Measurements from ENCODE around the gene TMEM238. TPM values are rescaled to one million over a fixed set of nuclear protein-coding genes. Genes with fewer than 3 reads are reported as not detected.
A peak's percentile ranks its signal among the peaks of the same experiment; 100 is the strongest.

The TMEM238 gene
- total RNA-seq, 1 experiment from 2014 or later = 18.1 TPM

- Histone ChIP-seq H3K4me3 (ENCODE audit: low read depth, low read length) (no peak overlapping the region), H3K9me3 (no peaks in the 10 kb centered on the region), H3K27me3 (replicated peaks; ENCODE audit: control insufficient read depth, insufficient read depth, low read length) (no peaks in the 10 kb centered on the region), H3K36me3 (ENCODE audit: control insufficient read depth, insufficient read depth, low read length) (peaks cover 2% of the 10 kb centered on the region; the same call in 1 of the 2 replicates), H3K4me1 (peaks cover 31% of the 10 kb centered on the region)
- no peak for TF ChIP-seq CTCF (IDR thresholded peaks at IDR 0.05; ENCODE audit: insufficient read depth in 1 of 2, low read depth in 1 of 2, low read length in 1 of 2, severe bottlenecking in 1 of 2, unreplicated experiment in 1 of 2)
- Mint-ChIP-seq H3K4me1 (ENCODE audit: low read depth, unreplicated experiment) (peaks cover 19% of the 10 kb centered on the region), H3K4me3 (ENCODE audit: unreplicated experiment) (no peak overlapping the region), H3K9me3 (ENCODE audit: unreplicated experiment) (no peaks in the 10 kb centered on the region), H3K36me3 (ENCODE audit: insufficient read depth, unreplicated experiment) (peaks cover 23% of the 10 kb centered on the region), H3K27ac (ENCODE audit: unreplicated experiment) (no peak overlapping the region), H3K27me3 (ENCODE audit: insufficient read depth, unreplicated experiment) (no peaks in the 10 kb centered on the region)
- ChIA-PET POLR2A (no interaction called here), CTCF (no interaction called here)
- intact Hi-C loops (cut with micrococcal nuclease; ENCODE audit: unreplicated experiment) = no loop called here
- no TSS peak for BruUV-seq (replicated peaks)
- DNase-seq = no peak
Measured at GRCh38 chr19:55379174-55379573, 4.9 kb downstream of the TMEM238 start.

- H3K4me3 ChIP-seq (ENCODE audit: low read depth, low read length) = no peak overlapping the region
- no peak for DNase-seq
- no TSS peak for BruUV-seq (replicated peaks)
- Mint-ChIP-seq H3K4me1 (ENCODE audit: low read depth, unreplicated experiment) (peaks cover 25% of the 10 kb centered on the region), H3K9me3 (ENCODE audit: unreplicated experiment) (no peaks in the 10 kb centered on the region), H3K27me3 (ENCODE audit: insufficient read depth, unreplicated experiment) (no peaks in the 10 kb centered on the region), H3K36me3 (ENCODE audit: insufficient read depth, unreplicated experiment) (peaks cover 30% of the 10 kb centered on the region), H3K4me3 (ENCODE audit: unreplicated experiment) (no peak overlapping the region), H3K27ac (ENCODE audit: unreplicated experiment) (no peak overlapping the region)
- POLR2A ChIA-PET = interaction anchor here (0.6 kb wide), 1 partner anchor 769 kb away, joined by 3 read pairs; no protein-coding TSS in a partner anchor
- no peak for TF ChIP-seq CTCF (IDR thresholded peaks at IDR 0.05; ENCODE audit: insufficient read depth in 1 of 2, low read depth in 1 of 2, low read length in 1 of 2, severe bottlenecking in 1 of 2, unreplicated experiment in 1 of 2)
- peaks cover 2% of the 10 kb centered on the region; the same call in 1 of the 2 replicates for H3K36me3 ChIP-seq (ENCODE audit: control insufficient read depth, insufficient read depth, low read length)
- peaks cover 37% of the 10 kb centered on the region for H3K4me1 ChIP-seq
- intact Hi-C loops (cut with micrococcal nuclease; ENCODE audit: unreplicated experiment) = no loop called here
- H3K27me3 ChIP-seq (replicated peaks; ENCODE audit: control insufficient read depth, insufficient read depth, low read length) = no peaks in the 10 kb centered on the region
- CTCF ChIA-PET = interaction anchor here (1.3 kb wide), 1 partner anchor 64 kb away, joined by 3 read pairs; no protein-coding TSS in a partner anchor
- no peaks in the 10 kb centered on the region for H3K9me3 ChIP-seq
Measured at GRCh38 chr19:55377356-55378131, 6.5 kb downstream of the TMEM238 start.

GRCh38 chr19:55376241-55376933, 7.7 kb downstream of the TMEM238 start, which contains the start of gene TMEM190:
Gene TMEM190 (plus strand): TSS chr19:55376826. CDS start chr19:55376854, 28 bp downstream.
- no peaks in the 10 kb centered on the region; the same call in 1 of the 2 replicates for H3K27me3 ChIP-seq (replicated peaks; ENCODE audit: control insufficient read depth, insufficient read depth, low read length)
- peaks cover 38% of the 10 kb centered on the region for H3K36me3 Mint-ChIP-seq (ENCODE audit: insufficient read depth, unreplicated experiment)
- peaks cover 36% of the 10 kb centered on the region for H3K4me1 ChIP-seq
- no peaks in the 10 kb centered on the region for H3K27me3 Mint-ChIP-seq (ENCODE audit: insufficient read depth, unreplicated experiment)
- ChIA-PET POLR2A (interaction anchor here (0.6 kb wide), 1 partner anchor 31 kb away, joined by 3 read pairs; no protein-coding TSS in a partner anchor), CTCF (no interaction called here)
- DNase-seq = peak in 1 of 2 experiments; percentile 55
- peaks cover 22% of the 10 kb centered on the region for H3K4me1 Mint-ChIP-seq (ENCODE audit: low read depth, unreplicated experiment)
- H3K4me3 Mint-ChIP-seq (ENCODE audit: unreplicated experiment) = peak within 1 kb of the TSS; percentile 29
- intact Hi-C loops (cut with micrococcal nuclease; ENCODE audit: unreplicated experiment) = no loop called here
- TF ChIP-seq CTCF (IDR thresholded peaks at IDR 0.05; ENCODE audit: insufficient read depth in 1 of 2, low read depth in 1 of 2, low read length in 1 of 2, severe bottlenecking in 1 of 2, unreplicated experiment in 1 of 2) = no peak
- H3K36me3 ChIP-seq (ENCODE audit: control insufficient read depth, insufficient read depth, low read length) = 0 out of 2 replicates have a peak, but pooled peaks cover 2% of the 10 kb centered on the region
- H3K27ac Mint-ChIP-seq (ENCODE audit: unreplicated experiment) = peak within 1 kb of the TSS; percentile 75
- no peaks in the 10 kb centered on the region for H3K9me3 Mint-ChIP-seq (ENCODE audit: unreplicated experiment)
- no TSS peak for BruUV-seq (replicated peaks)
- H3K9me3 ChIP-seq = no peaks in the 10 kb centered on the region
- H3K4me3 ChIP-seq (ENCODE audit: low read depth, low read length) = no peak within 1 kb of the TSS
